HCT116 (cell line): ENCODE data around the gene TCF23. TPM values are rescaled to one million over a fixed set of nuclear protein-coding genes. Genes with fewer than 3 reads are reported as not detected.
A peak's percentile ranks its signal among the peaks of the same experiment; 100 is the strongest.

Source experiments
- ATAC-seq: fragments of 200-7000 bp; cut with Tn5 transposase; 2 replicates; pipeline ENCODE4 v1.9.1; 2020; ENCODE audit warnings: mild to moderate bottlenecking, moderate library complexity
- BruUV-seq: library from RNA; stranded (reverse); fragments of 400-500 nt; replicated peaks from 2 replicates; lab custom pipeline; 2021; lab: Mats Ljungman, UMichigan
- CTCF ChIA-PET: fragments of 300-600 bp; sonication (Branson Sonifier 250); formaldehyde crosslinking; loops from one replicate; lab custom pipeline; 2021; ENCODE audit warnings: antibody characterized with exemption; lab: Charles Lee
- POLR2A ChIA-PET: fragments of 300-600, 350-600 bp; sonication (Branson Sonifier 250); formaldehyde crosslinking; loops from one replicate; lab custom pipeline; 2021; ENCODE audit warnings: antibody characterized with exemption; lab: Charles Lee
- RAD21 ChIA-PET, 2 experiments: fragments of 300-600 bp; sonication (Branson Sonifier 250); formaldehyde crosslinking; loops; one replicate each; lab custom pipeline; 2023; ENCODE audit warnings: low total read pairs in 2 of 2; ENCODE audit not compliant: uncharacterized antibody in 2 of 2, unreplicated experiment in 2 of 2, low non-redundant PET in 1 of 2; lab: Charles Lee
- DNase-seq: peaks from one replicate; pipeline ENCODE4 v3.0.0-alpha.2; 2010; ENCODE audit warnings: low read depth, low spot score
- H2AFZ ChIP-seq: fragments of 200-600 bp; shearing (Covaris generic), sonication (generic); 2 replicates; pipeline ENCODE4 v1.6.1; 2017; ENCODE audit warnings: low read depth, mixed run types, mixed read lengths, antibody characterized with exemption, low read length; ENCODE audit not compliant: poor library complexity, severe bottlenecking
- H3K27ac ChIP-seq: 2 replicates; pipeline ENCODE4 v1.5.1; 2012; ENCODE audit warnings: low read depth, low read length
- H3K27me3 ChIP-seq: fragments of 200-600 bp; sonication (generic); 2 replicates; pipeline ENCODE4 v1.6.1; 2016; ENCODE audit warnings: mixed run types, low read length, mixed read lengths; ENCODE audit not compliant: insufficient read depth
- H3K36me3 ChIP-seq, 2 experiments: fragments of 200-500 bp in 1 of 2; fragments of 200-600 bp in 1 of 2; sonication (Bioruptor generic) in 1 of 2; sonication (generic) in 1 of 2; 2 replicates each; pipeline versions ENCODE4 v1.5.1 to v1.6.1; 2014 to 2016; ENCODE audit warnings: low read length in 2 of 2, inconsistent platforms in 1 of 2, mixed read lengths in 1 of 2, mixed run types in 1 of 2; ENCODE audit not compliant: insufficient read depth in 2 of 2, control insufficient read depth in 1 of 2
- H3K4me1 ChIP-seq, 2 experiments: fragments of 200-600 bp in 1 of 2; sonication (generic) in 1 of 2; 2 replicates each; pipeline versions ENCODE4 v1.5.1 to v1.6.1; 2012 to 2017; ENCODE audit warnings: low read length in 2 of 2, inconsistent platforms in 1 of 2, mild to moderate bottlenecking in 1 of 2, mixed read lengths in 1 of 2, mixed run types in 1 of 2, moderate library complexity in 1 of 2; ENCODE audit not compliant: insufficient read depth in 2 of 2, control insufficient read depth in 1 of 2
- H3K4me2 ChIP-seq: fragments of 200-600 bp; sonication (generic); 2 replicates; pipeline ENCODE4 v1.6.1; 2017; ENCODE audit warnings: mixed run types, low read length, mixed read lengths
- H3K4me3 ChIP-seq, 2 experiments: fragments of 200-600 bp in 1 of 2; sonication (generic) in 1 of 2; replicated peaks in 1 of 2; 2 replicates each; pipeline ENCODE4 v1.5.1; 2011 to 2016; ENCODE audit warnings: low read length in 2 of 2, control low read depth in 1 of 2, low read depth in 1 of 2, mild to moderate bottlenecking in 1 of 2, mixed read lengths in 1 of 2, mixed run types in 1 of 2
- H3K79me2 ChIP-seq: fragments of 200-600 bp; sonication (generic); 2 replicates; pipeline ENCODE4 v1.6.1; 2017; ENCODE audit warnings: mild to moderate bottlenecking, mixed run types, low read length, moderate library complexity, mixed read lengths; ENCODE audit not compliant: insufficient read depth
- H3K9ac ChIP-seq: fragments of 200-600 bp; sonication (generic); 2 replicates; pipeline ENCODE4 v1.6.1; 2016; ENCODE audit warnings: low read length, mixed read lengths
- H3K9me2 ChIP-seq: fragments of 200-600 bp; sonication (generic), shearing (Covaris generic); 2 replicates; pipeline ENCODE4 v1.6.1; 2017; ENCODE audit warnings: mixed run types, mild to moderate bottlenecking, moderate library complexity; ENCODE audit not compliant: insufficient read depth
- H3K9me3 ChIP-seq, 2 experiments: fragments of 200-500 bp in 1 of 2; fragments of 200-600 bp in 1 of 2; sonication (Bioruptor generic) in 1 of 2; sonication (generic) in 1 of 2; 2 replicates each; pipeline ENCODE4 v1.6.1; 2014 to 2017; ENCODE audit warnings: low read length in 2 of 2, mixed read lengths in 2 of 2, inconsistent platforms in 1 of 2, low read depth in 1 of 2, mild to moderate bottlenecking in 1 of 2, mixed run types in 1 of 2, moderate library complexity in 1 of 2; ENCODE audit not compliant: control insufficient read depth in 1 of 2, insufficient read depth in 1 of 2
- H4K20me1 ChIP-seq: fragments of 200-600 bp; sonication (generic), shearing (Covaris generic); 2 replicates; pipeline ENCODE4 v1.6.1; 2017; ENCODE audit warnings: mixed run types, mild to moderate bottlenecking, moderate library complexity; ENCODE audit not compliant: insufficient read depth
- CTCF ChIP-seq, 3 experiments: fragments of 200-600 bp in 1 of 3; sonication (generic) in 1 of 3; IDR thresholded peaks in 2 of 3; conservative IDR thresholded peaks in 1 of 3; 2 replicates each; pipeline ENCODE4 v1.5.1; 2012 to 2017; ENCODE audit warnings: low read depth in 2 of 3, low read length in 2 of 3, antibody characterized with exemption in 1 of 3, borderline replicate concordance in 1 of 3, control low read depth in 1 of 3, mild to moderate bottlenecking in 1 of 3, mixed read lengths in 1 of 3, mixed run types in 1 of 3, moderate library complexity in 1 of 3; ENCODE audit not compliant: insufficient read depth in 1 of 3
- EZH2phosphoT487 ChIP-seq: fragments of 200-600 bp; IDR thresholded peaks from 2 replicates; pipeline ENCODE4 v1.6.1; 2018; ENCODE audit warnings: antibody characterized with exemption, borderline replicate concordance
- POLR2A ChIP-seq: IDR thresholded peaks from 2 replicates; pipeline ENCODE4 v1.7.0; 2011; ENCODE audit warnings: borderline replicate concordance; ENCODE audit not compliant: insufficient read depth, insufficient read length; ENCODE audit errors: extremely low read depth
- POLR2AphosphoS5 ChIP-seq: IDR thresholded peaks from 2 replicates; pipeline ENCODE4 v1.6.1; 2011; ENCODE audit warnings: mild to moderate bottlenecking, low read depth, low read length, moderate library complexity
- SIN3A ChIP-seq: IDR thresholded peaks from 2 replicates; pipeline ENCODE4 v1.6.1; 2012; ENCODE audit warnings: low read depth
- SP1 ChIP-seq: IDR thresholded peaks from 2 replicates; pipeline ENCODE4 v1.6.1; 2012; ENCODE audit warnings: low read depth
- SRF ChIP-seq: IDR thresholded peaks from 2 replicates; pipeline ENCODE4 v1.6.1; 2012; ENCODE audit warnings: low read depth
- YY1 ChIP-seq: IDR thresholded peaks from 2 replicates; pipeline ENCODE4 v1.6.1; 2011; ENCODE audit warnings: low read length, low read depth, moderate library complexity, mild to moderate bottlenecking; ENCODE audit not compliant: insufficient replicate concordance; ENCODE audit errors: extremely low read depth
- ZFX ChIP-seq: fragments of 450-650 bp; IDR thresholded peaks from 2 replicates; pipeline ENCODE4 v1.6.1; 2017
- intact Hi-C: fragments of 100-400 bp; cut with micrococcal nuclease; formaldehyde crosslinking; loops from 2 replicates; pipeline ENCODE4 v1.10.0; 2022
- total RNA-seq: library from RNA; stranded (reverse); gene quantifications from one replicate; pipeline ENCODE4 v1.2.1, GENCODE V29; 2021; ENCODE audit not compliant: unreplicated experiment

The TCF23 gene
- total RNA-seq, 1 experiment from 2014 or later: not detected

- H3K27ac ChIP-seq: no peak overlapping the region
- no peak for DNase-seq
- H4K20me1 ChIP-seq: no peaks in the 10 kb centered on the region
- peaks cover 14 to 19% of the 10 kb centered on the region in 2 experiments; a peak in 3 of 4 replicates for H3K36me3 ChIP-seq
- peaks cover 7% of the 10 kb centered on the region for H3K79me2 ChIP-seq
- H3K4me3 ChIP-seq: no peak overlapping the region
- intact Hi-C loops: no loop called here
- no peaks in the 10 kb centered on the region for H3K9me3 ChIP-seq
- H3K27me3 ChIP-seq: no peaks in the 10 kb centered on the region
- ATAC-seq: peak; percentile 19; the same call in 1 of the 2 replicates
- no peak overlapping the region for H2AFZ ChIP-seq
- ChIA-PET RAD21 (interaction anchor here in 1 of 2 experiments (0.6 kb wide), 1 partner anchor 120 kb away, joined by 3 read pairs; no protein-coding TSS in a partner anchor), POLR2A (no interaction called here), CTCF (no interaction called here)
- peaks cover 0 to 5% of the 10 kb centered on the region in 2 experiments; a peak in 3 of 4 replicates for H3K4me1 ChIP-seq
- TF ChIP-seq POLR2A: no peak
- TF ChIP-seq YY1: no peak
- no peak for TF ChIP-seq SP1
- no peak for TF ChIP-seq EZH2phosphoT487
- no peak for TF ChIP-seq SIN3A
- no peak for TF ChIP-seq ZFX
- TF ChIP-seq CTCF (IDR thresholded peaks at IDR 0.05 in 2 of 3, conservative IDR thresholded peaks at IDR 0.05 in 1 of 3; ENCODE audit: borderline replicate concordance in 1 of 3, insufficient read depth in 1 of 3, low read depth in 2 of 3, low read length in 2 of 3): no peak
- TF ChIP-seq POLR2AphosphoS5: no peak
- TF ChIP-seq SRF: no peak
- H3K9me2 ChIP-seq: no peaks in the 10 kb centered on the region
- H3K9ac ChIP-seq: no peak overlapping the region
- H3K4me2 ChIP-seq: no peak overlapping the region
- BruUV-seq: no TSS peak
Measured at GRCh38 chr2:27127883-27128667, 20.7 kb upstream of the TCF23 start.
